Heart left ventricle (tissue), 16 donors: ENCODE data around the gene ARHGAP26. TPM values are rescaled to one million over a fixed set of nuclear protein-coding genes. Genes with fewer than 3 reads are reported as not detected.
A peak's percentile ranks its signal among the peaks of the same experiment; 100 is the strongest.

Experiments
- ATAC-seq, 4 donors: fragments of 200-7000 bp; cut with Tn5 transposase; one replicate each; pipeline ENCODE4 v1.9.1; 2020 to 2022; ENCODE audit warnings: moderate library complexity in 4 of 4, mild to moderate bottlenecking in 3 of 4, moderate number of reproducible peaks in 1 of 4
- DNase-seq, 5 donors: peaks; one replicate each; pipeline ENCODE4 v3.0.0-alpha.2; 2020
- H3K27ac ChIP-seq, 12 donors: fragments of 200-600 bp; sonication (generic) in 4 of 12; one replicate each; pipeline versions ENCODE4 v1.5.0 to v1.8.0; 2016 to 2022; ENCODE audit warnings: mild to moderate bottlenecking in 2 of 12
- H3K27me3 ChIP-seq, 9 donors: fragments of 200-600 bp; sonication (generic) in 2 of 9; one replicate each; pipeline versions ENCODE4 v1.5.1 to v1.8.0; 2016 to 2022; ENCODE audit warnings: mild to moderate bottlenecking in 3 of 9
- H3K36me3 ChIP-seq, 9 donors: fragments of 200-600 bp; sonication (generic) in 2 of 9; one replicate each; pipeline versions ENCODE4 v1.5.0 to v1.8.0; 2018 to 2022; ENCODE audit warnings: mild to moderate bottlenecking in 2 of 9
- H3K4me1 ChIP-seq, 12 donors: fragments of 200-600 bp; sonication (generic) in 4 of 12; one replicate each; pipeline versions ENCODE4 v1.5.0 to v1.8.0; 2016 to 2022; ENCODE audit warnings: mild to moderate bottlenecking in 3 of 12
- H3K4me3 ChIP-seq, 12 donors: fragments of 200-600 bp; sonication (generic) in 4 of 12; one replicate each; pipeline versions ENCODE4 v1.5.0 to v1.8.0; 2017 to 2022; ENCODE audit warnings: mild to moderate bottlenecking in 9 of 12, moderate library complexity in 4 of 12
- H3K9me3 ChIP-seq, 12 donors: fragments of 200-600 bp; sonication (generic) in 4 of 12; one replicate each; pipeline versions ENCODE4 v1.5.0 to v1.8.0; 2016 to 2022; ENCODE audit warnings: mild to moderate bottlenecking in 1 of 12
- CTCF ChIP-seq, 12 donors: fragments of 200-600 bp; sonication (generic) in 4 of 12; IDR thresholded peaks; one replicate each; pipeline versions ENCODE4 v1.5.0 to v1.8.0; 2018 to 2022; ENCODE audit warnings: antibody characterized with exemption in 12 of 12, mild to moderate bottlenecking in 5 of 12
- POLR2A ChIP-seq, 2 donors: fragments of 450-650 bp; IDR thresholded peaks; one replicate each; pipeline ENCODE4 v1.6.1; 2017; ENCODE audit warnings: antibody characterized with exemption in 2 of 2, mild to moderate bottlenecking in 2 of 2, moderate library complexity in 2 of 2
- whole genome bisulfite sequencing, 4 donors: extraction: QIAGEN DNeasy Blood & Tissue Kit in 2 of 4; methylation state at CpG; one replicate each; pipeline versions ENCODE4 v1.1.5 to v1.1.7; 2013 to 2018; 5-methylcytosine and 5-hydroxymethylcytosine counted together
- intact Hi-C, 10 donors: fragments of 100-400 bp; cut with DNase I; formaldehyde crosslinking; loops; one replicate each; pipeline versions ENCODE4 v1.11.1 to v1.14.2; 2022
- polyA plus RNA-seq, 2 donors: library from polyadenylated mRNA; stranded (reverse); fragments of 200-250 nt; gene quantifications; one replicate each; pipeline ENCODE4 v1.2.3, GENCODE V29; 2013
- total RNA-seq, 9 donors: library from RNA; depleted of rRNA in 2 of 9; stranded (reverse); fragments of >200 nt in 2 of 9; fragmentation: NEBNext Ultra II Directional in 3 of 9; extraction: Animal tissue kit (Norgen Biotek cat#: 25700) in 3 of 9; gene quantifications; one replicate each; pipeline versions ENCODE4 v1.1.0 to v1.2.4, GENCODE V29; 2016 to 2023
- donor health status: ischemic (EF 13 %, LVEDD 7.1; RV severe dilation, severe dysfunction).
- donor health status: healthy with polysubstance abuse.
- donor health status: DM: no; HTN: yes; CAD: no.
- donor health status: DM: no; HTN: no; CAD: no.
- donor health status: ischemic (EF 25% LVEDD 6.9; RV normal size, moderate dysfunction).
- donor health status: ischemic (EF 25% LVEDD 5.7; RV mildly dilated, moderate dysfunction).
- donor health status: healthy.
- donor health status: DM: yes; HTN: yes; CAD: no.
- donor health status: ischemic (EF 35%, LVEDD 5.7; RV mildly dilated, moderate dysfunction).
- donor health status: nonischemic (EF 11% LVEDD 7.7; RV severe dilation, severe dysfunction).
- donor health status: DM: yes; HTN: yes; CAD: no.
- donor health status: PGD.
- donor health status: ischemic (EF 29% LVEDD 5.4; RV normal size, mild dysfunction).
- donor health status: nonischemic (EF 23%, LVEDD 6.1; RV moderate dilation, normal function).

The ARHGAP26 gene
- total and polyA plus RNA-seq, 11 donors, result 11.9 to 52.1 (median 33.7) TPM

DNA sequence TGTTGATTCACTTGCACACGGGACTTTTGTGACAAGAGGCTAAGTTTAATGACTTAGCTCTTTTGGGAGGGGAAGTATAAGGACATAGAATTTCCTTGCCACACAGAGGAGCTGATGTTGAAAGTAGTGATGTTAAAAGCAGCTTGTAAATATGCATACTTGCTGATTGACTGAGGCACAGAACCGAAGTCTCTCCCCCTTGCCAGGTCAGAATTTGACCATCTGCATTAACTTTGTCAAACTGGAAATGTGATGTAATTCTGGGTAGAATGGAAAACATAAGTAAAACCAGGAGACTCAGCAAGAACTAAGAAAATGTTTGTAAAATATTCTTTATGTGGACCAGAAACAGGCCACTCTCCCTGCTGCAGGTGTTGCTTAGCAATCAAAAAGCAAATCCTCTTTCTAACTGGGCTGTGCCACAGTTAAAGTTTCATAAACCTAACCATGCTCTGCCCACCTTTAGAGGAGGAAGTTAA lies 349.2 kb downstream of the ARHGAP26 start:
- WGBS, 4 donors, result 65 to 69% (median 67%) methylated on average over 2 of the region's 2 CpGs
- peaks cover 0 to 59% (median 22%) of the 10 kb centered on the region in 12 donors for H3K4me1 ChIP-seq
- H3K27ac ChIP-seq, result peak overlapping the region in 1 of 12 donors; percentile 58
- peaks cover 0 to 8% (median 3%) of the 10 kb centered on the region in 9 donors for H3K36me3 ChIP-seq
- TF ChIP-seq CTCF (IDR thresholded peaks at IDR 0.05), result no peak
- TF ChIP-seq POLR2A (IDR thresholded peaks at IDR 0.05), result no peak
- ATAC-seq (no peak), DNase-seq (no peak)
- no peaks in the 10 kb centered on the region for H3K9me3 ChIP-seq
- H3K27me3 ChIP-seq, result no peaks in the 10 kb centered on the region
- intact Hi-C loops, result no loop called here
- no peak overlapping the region for H3K4me3 ChIP-seq

GRCh38 chr5:143119881-143120341 lies 349.7 kb downstream of the ARHGAP26 start:
- intact Hi-C loops, result no loop called here
- H3K27me3 ChIP-seq, result no peaks in the 10 kb centered on the region
- H3K4me1 ChIP-seq, result peaks cover 0 to 59% (median 24%) of the 10 kb centered on the region in 12 donors
- no peak for TF ChIP-seq POLR2A (IDR thresholded peaks at IDR 0.05)
- TF ChIP-seq CTCF (IDR thresholded peaks at IDR 0.05), result no peak
- no peak overlapping the region for H3K4me3 ChIP-seq
- peaks cover 0 to 8% (median 3%) of the 10 kb centered on the region in 9 donors for H3K36me3 ChIP-seq
- H3K9me3 ChIP-seq, result no peaks in the 10 kb centered on the region
- ATAC-seq (no peak), DNase-seq (no peak)
- 91 to 95% (median 94%) methylated on average over 3 of the region's 3 CpGs for WGBS, 4 donors
- H3K27ac ChIP-seq, result no peak overlapping the region

DNA sequence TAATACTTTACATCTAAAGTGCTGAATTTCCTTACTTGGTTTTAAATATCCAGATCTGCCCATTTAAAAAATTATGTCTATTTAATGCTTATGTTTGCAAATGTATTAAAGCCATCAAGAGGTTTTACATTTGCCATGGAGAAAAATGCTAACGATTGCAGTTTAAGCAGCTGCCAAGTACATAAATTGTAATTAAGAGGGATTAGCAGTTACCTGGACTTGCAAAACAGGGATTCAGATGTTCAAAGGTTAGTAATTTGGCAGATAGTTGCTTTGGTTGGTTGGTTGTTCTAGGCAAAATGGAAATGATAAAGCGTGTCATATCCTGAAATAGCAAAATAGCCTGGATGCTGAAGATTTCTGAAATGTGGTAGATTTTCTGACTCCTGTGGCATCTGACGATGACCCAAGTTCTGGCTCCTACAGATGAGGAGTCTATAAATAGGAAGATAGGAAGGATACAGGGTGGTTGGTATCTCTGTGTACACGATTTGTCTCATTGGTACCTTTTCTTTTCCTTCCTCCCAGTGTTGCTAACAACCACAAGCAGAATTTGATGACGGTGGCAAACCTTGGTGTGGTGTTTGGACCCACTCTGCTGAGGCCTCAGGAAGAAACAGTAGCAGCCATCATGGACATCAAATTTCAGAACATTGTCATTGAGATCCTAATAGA lies 350.4 kb downstream of the ARHGAP26 start:
- Histone ChIP-seq H3K36me3 (peaks cover 0 to 8% (median 3%) of the 10 kb centered on the region in 9 donors), H3K9me3 (no peaks in the 10 kb centered on the region), H3K4me3 (no peak overlapping the region), H3K27me3 (no peaks in the 10 kb centered on the region), H3K4me1 (peaks cover 0 to 61% (median 28%) of the 10 kb centered on the region in 12 donors), H3K27ac (no peak overlapping the region)
- TF ChIP-seq POLR2A (IDR thresholded peaks at IDR 0.05) (no peak), CTCF (IDR thresholded peaks at IDR 0.05) (no peak)
- no peak for DNase-seq
- intact Hi-C loops, result no loop called here
- ATAC-seq, result no peak
- WGBS, 4 donors, result 81 to 87% (median 85%) methylated on average over 5 of the region's 5 CpGs

DNA sequence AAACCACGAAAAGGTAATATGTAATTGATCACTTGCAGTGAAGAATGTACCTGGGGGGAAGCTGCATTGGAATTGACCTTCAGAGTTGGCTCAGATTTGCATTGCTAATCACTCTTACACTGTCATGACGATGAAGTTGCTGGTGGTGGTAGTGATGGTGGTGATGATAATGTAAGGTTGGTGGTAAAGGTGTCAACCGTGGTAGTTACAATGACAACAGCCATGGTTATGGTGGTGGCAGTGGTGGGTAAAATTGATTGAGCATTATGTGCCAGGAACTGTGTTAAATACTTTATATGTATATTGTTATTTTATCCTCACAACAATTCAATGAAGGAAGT lies 350.9 kb downstream of the ARHGAP26 start:
- Histone ChIP-seq H3K36me3 (peaks cover 0 to 8% (median 3%) of the 10 kb centered on the region in 9 donors), H3K27ac (no peak overlapping the region), H3K4me1 (peaks cover 0 to 63% (median 33%) of the 10 kb centered on the region in 12 donors), H3K27me3 (no peaks in the 10 kb centered on the region), H3K4me3 (no peak overlapping the region), H3K9me3 (no peaks in the 10 kb centered on the region)
- TF ChIP-seq CTCF (IDR thresholded peaks at IDR 0.05) (no peak), POLR2A (IDR thresholded peaks at IDR 0.05) (no peak)
- ATAC-seq (no peak), DNase-seq (no peak)
- 80 to 97% (median 95%) methylated on average over 3 of the region's 3 CpGs for WGBS, 4 donors
- intact Hi-C loops, result no loop called here
